GM12873 (cell line): ENCODE measurements around the gene CABS1.

Experiments
- TF ChIP-seq, protein P1 (sequence below): IDR thresholded peaks from 2 replicates; pipeline ENCODE4 v1.5.1; 2012; ENCODE audit warnings: low read depth, mild to moderate bottlenecking, moderate library complexity, low read length, control low read depth; ENCODE audit not compliant: insufficient read depth; ENCODE audit errors: missing control alignments

Gene CABS1

DNA sequence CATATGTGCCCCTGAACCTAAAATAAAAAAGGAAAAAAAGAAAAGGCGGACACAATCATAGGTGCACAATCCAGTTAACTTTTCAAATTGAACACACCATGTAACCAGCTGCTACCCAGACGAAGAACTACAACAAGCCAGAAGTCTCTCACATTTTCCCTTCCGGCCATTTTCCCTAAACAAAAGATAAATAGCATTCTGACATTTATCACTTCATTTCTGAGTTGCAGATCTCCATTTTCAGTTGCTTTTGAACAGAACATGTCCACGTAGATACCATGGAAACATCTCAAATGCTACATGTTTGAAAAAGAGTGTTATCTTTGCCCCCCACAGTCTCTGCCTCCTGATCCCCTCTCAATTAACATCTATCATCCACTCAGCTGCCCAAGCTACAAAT is 29.2 kb upstream of the CABS1 start:
- TF ChIP-seq, protein P1, sequence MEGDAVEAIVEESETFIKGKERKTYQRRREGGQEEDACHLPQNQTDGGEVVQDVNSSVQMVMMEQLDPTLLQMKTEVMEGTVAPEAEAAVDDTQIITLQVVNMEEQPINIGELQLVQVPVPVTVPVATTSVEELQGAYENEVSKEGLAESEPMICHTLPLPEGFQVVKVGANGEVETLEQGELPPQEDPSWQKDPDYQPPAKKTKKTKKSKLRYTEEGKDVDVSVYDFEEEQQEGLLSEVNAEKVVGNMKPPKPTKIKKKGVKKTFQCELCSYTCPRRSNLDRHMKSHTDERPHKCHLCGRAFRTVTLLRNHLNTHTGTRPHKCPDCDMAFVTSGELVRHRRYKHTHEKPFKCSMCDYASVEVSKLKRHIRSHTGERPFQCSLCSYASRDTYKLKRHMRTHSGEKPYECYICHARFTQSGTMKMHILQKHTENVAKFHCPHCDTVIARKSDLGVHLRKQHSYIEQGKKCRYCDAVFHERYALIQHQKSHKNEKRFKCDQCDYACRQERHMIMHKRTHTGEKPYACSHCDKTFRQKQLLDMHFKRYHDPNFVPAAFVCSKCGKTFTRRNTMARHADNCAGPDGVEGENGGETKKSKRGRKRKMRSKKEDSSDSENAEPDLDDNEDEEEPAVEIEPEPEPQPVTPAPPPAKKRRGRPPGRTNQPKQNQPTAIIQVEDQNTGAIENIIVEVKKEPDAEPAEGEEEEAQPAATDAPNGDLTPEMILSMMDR: no peak

DNA sequence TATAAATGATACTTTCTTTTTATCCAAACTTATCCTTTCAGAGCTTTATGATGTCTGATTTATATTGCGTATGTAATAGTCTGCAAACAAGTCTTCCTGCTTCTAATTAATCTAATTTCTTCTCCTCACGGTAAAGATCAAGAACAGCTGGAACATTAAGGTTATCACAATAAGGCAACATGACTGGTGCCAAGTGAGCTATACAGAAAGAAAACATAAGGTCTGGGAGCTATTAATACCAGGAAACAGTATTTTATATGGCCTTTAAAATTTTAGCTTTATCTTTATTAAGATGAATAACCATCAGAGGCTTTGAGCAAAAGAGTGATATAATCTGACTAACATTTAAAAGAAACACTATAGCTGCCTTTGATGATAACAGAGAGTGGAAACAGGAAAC is 28.7 kb upstream of the CABS1 start:
- TF ChIP-seq, protein P1: no peak

DNA sequence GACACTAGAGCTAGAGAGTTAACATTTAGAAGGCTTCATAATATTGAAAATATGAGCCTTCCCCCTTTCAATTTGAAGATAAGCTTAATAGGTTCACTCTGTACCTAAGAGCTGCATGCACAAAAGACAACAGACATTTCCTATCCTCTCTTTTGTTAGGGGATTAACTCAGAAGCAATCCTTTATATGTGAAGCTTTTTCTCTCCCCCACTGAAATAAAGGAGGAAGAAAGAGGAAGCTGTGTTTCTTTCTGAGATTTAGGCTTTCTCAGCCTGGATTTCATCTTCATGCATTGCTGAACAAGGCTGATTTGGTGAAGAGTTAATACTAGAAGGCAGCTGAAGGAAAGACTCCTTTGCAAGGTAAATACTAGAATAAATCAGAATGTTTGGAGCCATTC is 21.0 kb upstream of the CABS1 start:
- TF ChIP-seq, protein P1: no peak

DNA sequence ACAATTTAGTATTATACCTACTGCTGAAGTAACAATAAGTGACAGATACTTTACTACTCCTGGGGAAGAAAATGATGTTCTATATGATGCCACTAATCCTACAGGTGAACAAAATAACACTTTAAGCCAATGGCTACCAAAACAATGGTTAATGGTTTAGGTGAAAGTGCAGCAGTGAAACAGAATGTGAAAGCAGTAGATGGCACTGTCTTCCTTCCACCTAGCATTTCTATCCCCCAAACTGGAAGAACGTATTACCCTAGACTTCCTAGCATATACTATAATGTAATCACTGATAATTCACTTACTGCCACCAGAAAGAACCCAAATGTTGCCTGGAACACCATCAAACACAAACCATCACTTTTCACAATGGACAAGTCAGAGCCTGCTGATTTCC is 18.9 kb upstream of the CABS1 start:
- TF ChIP-seq, protein P1: peak; percentile 29

DNA sequence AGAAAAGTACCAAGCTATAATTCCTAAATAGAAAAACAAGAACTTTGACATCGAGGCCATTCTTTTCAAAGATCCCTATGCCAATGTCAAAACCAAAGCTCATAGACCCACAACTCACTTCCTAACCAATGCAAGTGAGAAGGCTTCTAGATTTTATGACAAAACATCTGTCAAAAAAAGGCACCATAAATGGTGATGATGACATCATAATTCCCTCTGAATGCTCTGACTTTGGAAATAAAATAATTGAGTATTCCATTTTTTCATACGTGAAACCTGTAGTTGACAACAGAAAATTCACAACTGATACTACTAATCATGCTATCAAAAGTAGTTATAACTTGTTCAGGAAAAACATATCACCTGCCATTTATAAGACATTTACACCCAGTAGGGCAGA is 8.7 kb upstream of the CABS1 start:
- TF ChIP-seq, protein P1: no peak

DNA sequence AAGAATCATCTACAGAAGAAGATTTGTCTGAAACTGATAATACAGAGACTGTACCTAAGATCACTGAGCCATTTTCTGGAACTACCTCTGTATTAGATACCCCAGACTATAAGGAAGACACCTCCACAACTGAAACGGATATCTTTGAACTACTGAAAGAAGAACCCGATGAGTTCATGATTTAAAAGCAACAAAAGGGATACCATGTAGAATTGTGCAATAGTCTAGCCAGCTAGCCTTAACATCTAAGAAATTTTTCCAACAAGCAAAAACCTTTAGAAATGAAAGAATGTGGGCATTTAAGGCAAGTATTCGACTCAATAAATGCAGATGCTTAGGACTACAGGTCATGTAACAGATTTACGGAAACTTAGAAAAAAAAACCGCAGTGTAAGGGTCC is 1.3 kb downstream of the CABS1 start:
- TF ChIP-seq, protein P1: no peak

DNA sequence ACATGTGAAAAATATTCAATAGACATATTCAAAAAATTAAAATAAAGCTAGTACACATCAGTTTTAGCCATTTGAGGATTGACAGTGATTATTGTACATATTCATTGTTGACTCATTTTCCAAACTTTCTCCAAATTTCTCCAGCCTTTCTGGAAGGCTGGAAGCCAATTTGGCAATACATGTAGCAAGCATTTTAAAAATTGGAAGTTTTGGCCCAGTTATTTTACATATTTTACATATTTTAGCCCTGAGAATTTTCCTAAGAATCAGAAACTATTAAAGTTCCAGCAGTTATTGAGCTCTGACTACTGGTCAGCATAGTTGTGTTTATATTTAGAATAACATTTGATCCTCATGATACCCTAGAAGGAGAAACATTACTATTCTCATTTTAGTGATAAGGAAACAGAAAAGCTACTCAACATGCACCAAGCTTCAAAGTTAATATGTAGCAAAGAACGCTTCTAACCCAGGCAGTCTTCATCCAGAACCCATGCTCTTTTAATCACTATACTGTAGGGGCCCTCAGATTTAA is 3.2 kb downstream of the CABS1 start:
- TF ChIP-seq, protein P1: no peak

DNA sequence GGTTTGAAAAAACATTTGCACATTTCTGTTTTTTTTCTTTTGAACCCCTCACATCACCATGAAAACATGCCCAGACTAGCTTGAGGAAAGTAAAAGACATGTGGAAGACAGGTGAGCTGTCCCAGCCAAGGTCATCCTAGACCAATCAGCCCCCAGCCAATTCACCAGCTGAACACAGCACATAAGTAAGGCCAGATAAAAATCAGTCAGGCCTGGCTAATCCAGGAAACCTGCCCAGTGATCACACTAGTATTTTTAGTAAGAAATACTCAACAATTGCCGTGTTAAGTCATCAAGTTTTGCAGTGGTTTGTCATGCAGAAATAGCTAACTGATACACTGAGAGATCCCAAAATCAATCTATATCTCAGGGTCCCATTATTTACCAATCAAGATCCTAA is 21.4 kb downstream of the CABS1 start:
- TF ChIP-seq, protein P1: no peak
